ENCODE measurements around the gene PARD6B. TPM values are rescaled to one million over a fixed set of nuclear protein-coding genes. Genes with fewer than 3 reads are reported as not detected.

The PARD6B gene
- total and polyA plus RNA-seq, 8 donors: 3.1 to 17.8 (median 10.6) TPM

DNA sequence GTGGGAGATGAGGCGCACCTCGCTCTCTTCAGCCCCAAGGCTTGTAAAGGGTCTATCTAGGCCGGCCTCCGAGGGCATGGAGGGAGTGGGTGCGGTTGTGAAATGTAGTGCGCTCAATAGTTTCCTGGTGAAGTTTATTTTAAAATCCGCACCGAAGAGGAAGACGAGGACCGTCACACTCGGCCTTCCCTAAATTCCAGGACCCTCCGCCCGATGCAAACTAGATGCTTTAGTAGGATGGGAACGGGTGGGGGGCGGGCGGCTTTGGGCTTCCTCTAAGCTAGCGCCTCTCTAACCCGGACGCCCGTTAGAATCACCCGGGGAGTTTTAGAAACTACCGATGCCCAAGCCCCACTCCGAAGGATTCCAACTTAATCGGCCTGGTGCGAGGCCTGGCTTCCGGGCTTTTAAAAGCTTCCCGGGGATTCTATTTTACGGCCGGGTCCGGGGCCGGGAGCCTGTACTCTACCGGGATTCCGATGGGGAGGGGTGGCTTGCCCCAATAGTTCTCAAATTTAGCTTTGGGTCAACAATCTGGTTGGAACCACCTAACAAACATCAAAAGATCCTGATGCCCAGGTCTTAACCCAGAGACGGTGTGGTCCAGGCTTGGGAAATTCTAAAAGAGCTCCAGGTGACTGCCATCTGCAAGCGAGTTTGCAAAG, 62.9 kb downstream of the PARD6B start:
- peak in 3 of 6 donors; percentile 13 to 75 (median 62) for DNase-seq
- TF ChIP-seq CTCF (IDR thresholded peaks at IDR 0.05): no peak
- Histone ChIP-seq H3K27me3 (no peaks in the 10 kb centered on the region), H3K27ac (peak overlapping the region in 2 of 4 donors; percentile 16 to 18), H3K4me3 (peak overlapping the region in 3 of 4 donors; percentile 40 to 73 (median 70)), H3K9me3 (no peaks in the 10 kb centered on the region), H3K36me3 (no peaks in the 10 kb centered on the region), H3K4me1 (peaks cover 0 to 7% (median 4%) of the 10 kb centered on the region in 3 donors)
- FAIRE-seq: no peak
- no peak for ATAC-seq
- intact Hi-C loops (cut with DNase I): loop anchor here in 2 of 3 donors (10.0 kb wide), 4 partner anchors 110 to 510 kb away; no protein-coding TSS in a partner anchor
- 31% methylated on average over 35 of the region's 35 CpGs for WGBS, 2 donors

DNA sequence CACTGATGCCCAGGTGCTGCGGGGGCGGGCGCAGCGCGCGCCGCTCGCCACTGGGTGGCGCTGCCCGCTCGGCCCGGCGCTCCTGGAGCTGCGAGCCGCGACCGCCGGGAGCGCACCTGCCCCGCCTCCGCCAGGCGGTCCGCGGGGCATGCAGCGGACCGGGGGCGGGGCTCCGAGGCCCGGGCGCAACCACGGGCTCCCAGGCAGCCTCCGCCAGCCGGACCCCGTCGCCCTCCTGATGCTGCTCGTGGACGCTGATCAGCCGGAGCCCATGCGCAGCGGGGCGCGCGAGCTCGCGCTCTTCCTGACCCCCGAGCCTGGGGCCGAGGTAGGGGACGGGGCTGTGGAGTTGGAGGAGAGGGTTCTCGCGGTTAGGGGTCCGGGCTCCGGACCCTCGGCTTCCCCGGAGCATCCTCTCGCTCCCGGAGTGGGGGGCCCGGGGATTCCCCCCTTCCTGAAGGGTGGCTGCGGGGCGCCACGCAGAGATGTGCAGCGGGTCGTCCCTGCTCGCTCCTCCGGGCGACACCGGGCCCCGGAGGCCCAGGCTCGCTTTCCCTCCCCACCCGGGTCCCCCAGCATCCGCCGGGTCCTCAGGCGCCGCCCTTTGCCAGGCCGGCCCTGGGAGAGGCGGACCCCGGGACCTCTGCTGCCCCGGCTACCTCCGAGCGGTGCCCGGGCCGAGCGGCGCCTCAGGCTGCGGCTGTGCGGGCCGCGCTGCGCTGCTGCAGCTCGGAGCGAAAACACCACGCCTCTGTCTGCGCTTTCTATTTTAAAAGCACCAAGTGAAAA, 63.7 kb downstream of the PARD6B start, which contains the start of gene BCAS4:
TSS of gene BCAS4 (plus strand) at position 216 of the 789 bp plus-strand sequence. CDS start at position 239, 23 bp downstream.
- peak within 1 kb of the TSS in 3 of 4 donors; percentile 16 to 46 (median 33) for H3K27ac ChIP-seq
- peaks cover 0 to 7% (median 4%) of the 10 kb centered on the region in 3 donors for H3K4me1 ChIP-seq
- H3K27me3 ChIP-seq: no peaks in the 10 kb centered on the region
- intact Hi-C loops (cut with DNase I): loop anchor here in 2 of 3 donors (10.0 kb wide), 4 partner anchors 110 to 510 kb away; no protein-coding TSS in a partner anchor
- DNase-seq (peak in 5 of 6 donors; percentile 82 to 92 (median 90)), FAIRE-seq (no peak), ATAC-seq (peak; percentile 87 to 91 (median 90))
- 1 to 2% methylated on average over 64 to 92 of the region's 92 CpGs for WGBS, 2 donors
- no peaks in the 10 kb centered on the region for H3K9me3 ChIP-seq
- peak; percentile 73 to 94 (median 80) for TF ChIP-seq CTCF (IDR thresholded peaks at IDR 0.05)
- peak within 1 kb of the TSS; percentile 40 to 76 (median 72) for H3K4me3 ChIP-seq
- H3K36me3 ChIP-seq: no peaks in the 10 kb centered on the region

GRCh38 chr20:50797142-50797541, 65.8 kb downstream of the PARD6B start:
- intact Hi-C loops (cut with DNase I): loop anchor here in 2 of 3 donors (10.0 kb wide), 4 partner anchors 108 to 508 kb away; no protein-coding TSS in a partner anchor
- ATAC-seq: no peak
- FAIRE-seq: no peak

GRCh38 chr20:50798650-50799049, 67.3 kb downstream of the PARD6B start:
- no peak for TF ChIP-seq CTCF (IDR thresholded peaks at IDR 0.05)
- Histone ChIP-seq H3K4me3 (no peak overlapping the region), H3K27me3 (no peaks in the 10 kb centered on the region), H3K27ac (no peak overlapping the region), H3K4me1 (no peaks in the 10 kb centered on the region), H3K36me3 (no peaks in the 10 kb centered on the region), H3K9me3 (no peaks in the 10 kb centered on the region)
- ATAC-seq (no peak), FAIRE-seq (no peak), DNase-seq (no peak)
- 86 to 90% methylated on average over 7 of the region's 7 CpGs for WGBS, 2 donors
- intact Hi-C loops (cut with DNase I): loop anchor here in 2 of 3 donors (10.0 kb wide), 4 partner anchors 106 to 506 kb away; no protein-coding TSS in a partner anchor

More at GRCh38 chr20:50797142-50797541, 65.8 kb downstream of the PARD6B start:
- Histone ChIP-seq H3K4me1 (no peaks in the 10 kb centered on the region), H3K9me3 (no peaks in the 10 kb centered on the region), H3K4me3 (no peak overlapping the region), H3K27me3 (no peaks in the 10 kb centered on the region), H3K27ac (no peak overlapping the region), H3K36me3 (no peaks in the 10 kb centered on the region)
- DNase-seq: no peak
- TF ChIP-seq CTCF (IDR thresholded peaks at IDR 0.05): no peak
- WGBS, 2 donors: 78 to 89% methylated on average over 4 of the region's 4 CpGs
